ENCODE results near the gene FBN2. TPM values are rescaled to one million over a fixed set of nuclear protein-coding genes. Genes with fewer than 3 reads are reported as not detected.
"Not testable (repeated sequence)": the region's sequence is repeated elsewhere in the genome, so short reads cannot be mapped to it uniquely, and the experiment has no call there.

Gene FBN2
- total RNA-seq, 1 donor from 2014 or later = 0.11 TPM

DNA sequence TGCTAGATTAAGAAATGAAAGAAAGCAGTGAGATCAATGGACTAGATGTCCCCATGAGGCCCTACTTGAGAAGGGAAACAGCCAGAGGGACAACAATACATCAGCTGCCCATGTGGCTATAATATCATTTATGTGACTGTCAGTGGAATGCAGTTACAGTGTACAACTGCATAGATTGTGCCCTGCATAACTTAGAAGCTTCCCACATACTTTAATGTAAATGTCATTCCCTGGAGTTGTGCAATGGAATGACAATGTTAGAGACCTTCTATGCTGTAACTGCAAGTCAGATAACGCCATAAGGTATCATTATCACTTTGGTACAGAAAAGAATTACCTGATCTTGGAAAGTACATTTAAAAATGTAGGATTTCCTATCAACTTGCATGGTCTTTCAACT is 67.4 kb downstream of the FBN2 start:
- H3K36me3 ChIP-seq = no peaks in the 10 kb centered on the region
- H3K27me3 ChIP-seq = no peaks in the 10 kb centered on the region
- intact Hi-C loops (cut with DNase I) = no loop called here
- no peak for TF ChIP-seq CTCF (IDR thresholded peaks at IDR 0.05)
- no peak overlapping the region for H3K4me3 ChIP-seq
- H3K27ac ChIP-seq = no peak overlapping the region
- H3K9me3 ChIP-seq = no peaks in the 10 kb centered on the region
- H3K4me1 ChIP-seq = no peaks in the 10 kb centered on the region
- no peak for DNase-seq (ENCODE audit: low spot score in 2 of 2)

GRCh38 chr5:128469912-128470311 is 68.1 kb downstream of the FBN2 start:
- Histone ChIP-seq H3K9me3 (no peaks in the 10 kb centered on the region), H3K4me1 (no peaks in the 10 kb centered on the region), H3K4me3 (no peak overlapping the region), H3K27ac (no peak overlapping the region), H3K27me3 (no peaks in the 10 kb centered on the region), H3K36me3 (no peaks in the 10 kb centered on the region)
- intact Hi-C loops (cut with DNase I) = no loop called here
- no peak for DNase-seq (ENCODE audit: low spot score in 2 of 2)
- TF ChIP-seq CTCF (IDR thresholded peaks at IDR 0.05) = no peak

DNA sequence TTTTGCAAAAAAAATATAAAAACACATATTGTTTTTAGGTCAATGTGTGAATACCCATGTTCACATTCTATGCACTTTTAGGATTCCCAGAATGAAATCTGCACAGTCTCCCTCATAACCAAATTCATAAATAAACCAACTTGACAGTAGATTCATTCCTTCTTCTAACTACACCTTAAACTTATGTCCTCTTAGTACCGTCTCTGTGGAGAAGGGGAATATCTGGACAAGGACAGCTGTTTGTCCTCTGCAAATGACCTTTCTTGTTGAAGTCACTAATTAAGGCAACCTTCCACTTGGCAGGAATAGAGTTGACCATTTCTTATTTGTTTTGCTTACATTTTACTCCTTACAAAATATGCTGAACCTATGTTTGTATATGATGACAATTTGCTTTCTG is 71.1 kb downstream of the FBN2 start:
- no peaks in the 10 kb centered on the region for H3K4me1 ChIP-seq
- DNase-seq (ENCODE audit: low spot score in 2 of 2) = no peak
- no peak overlapping the region for H3K4me3 ChIP-seq
- no peak overlapping the region for H3K27ac ChIP-seq
- no peaks in the 10 kb centered on the region for H3K36me3 ChIP-seq
- H3K27me3 ChIP-seq = no peaks in the 10 kb centered on the region
- no peak for TF ChIP-seq CTCF (IDR thresholded peaks at IDR 0.05)
- intact Hi-C loops (cut with DNase I) = no loop called here
- H3K9me3 ChIP-seq = no peaks in the 10 kb centered on the region

GRCh38 chr5:128466554-128466953 is 71.5 kb downstream of the FBN2 start:
- no peak for TF ChIP-seq CTCF (IDR thresholded peaks at IDR 0.05)
- Histone ChIP-seq H3K9me3 (no peaks in the 10 kb centered on the region), H3K27ac (no peak overlapping the region), H3K27me3 (no peaks in the 10 kb centered on the region), H3K4me3 (no peak overlapping the region), H3K36me3 (no peaks in the 10 kb centered on the region), H3K4me1 (no peaks in the 10 kb centered on the region)
- no peak for DNase-seq (ENCODE audit: low spot score in 2 of 2)
- intact Hi-C loops (cut with DNase I) = no loop called here

GRCh38 chr5:128464596-128464995 is 73.4 kb downstream of the FBN2 start:
- Histone ChIP-seq H3K36me3 (no peaks in the 10 kb centered on the region), H3K9me3 (no peaks in the 10 kb centered on the region), H3K27me3 (no peaks in the 10 kb centered on the region), H3K4me3 (no peak overlapping the region), H3K4me1 (no peaks in the 10 kb centered on the region), H3K27ac (no peak overlapping the region)
- no peak for DNase-seq (ENCODE audit: low spot score in 2 of 2)
- TF ChIP-seq CTCF (IDR thresholded peaks at IDR 0.05) = no peak
- intact Hi-C loops (cut with DNase I) = no loop called here

DNA sequence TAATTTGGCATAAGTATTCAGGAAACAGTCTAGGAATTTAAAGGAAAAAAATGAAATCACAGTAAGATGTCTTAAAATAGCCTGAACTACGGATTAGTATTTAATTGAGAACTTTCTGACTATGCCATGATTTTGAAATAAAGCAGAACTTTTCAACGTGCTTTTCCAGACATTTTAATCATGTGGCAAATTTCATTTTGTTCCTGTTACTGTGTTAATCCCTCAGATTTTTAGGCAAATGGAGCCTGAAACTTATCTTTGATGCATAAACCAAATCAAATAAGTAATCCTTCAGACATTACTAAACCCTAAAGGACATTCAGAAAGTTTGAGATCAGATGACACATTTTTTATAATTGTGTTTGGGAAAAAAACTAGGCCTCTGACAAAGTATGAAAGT is 75.7 kb downstream of the FBN2 start:
- Histone ChIP-seq H3K27ac (no peak overlapping the region), H3K9me3 (no peaks in the 10 kb centered on the region), H3K27me3 (no peaks in the 10 kb centered on the region), H3K4me1 (no peaks in the 10 kb centered on the region), H3K4me3 (no peak overlapping the region), H3K36me3 (no peaks in the 10 kb centered on the region)
- intact Hi-C loops (cut with DNase I) = no loop called here
- DNase-seq (ENCODE audit: low spot score in 2 of 2) = no peak
- TF ChIP-seq CTCF (IDR thresholded peaks at IDR 0.05) = no peak

GRCh38 chr5:128457147-128457915 is 80.7 kb downstream of the FBN2 start:
- H3K4me3 ChIP-seq; H3K27me3 ChIP-seq; intact Hi-C loops (cut with DNase I): not testable (repeated sequence)

More at GRCh38 chr5:128457147-128457915, 80.7 kb downstream of the FBN2 start:
- H3K27ac ChIP-seq; H3K4me1 ChIP-seq; H3K9me3 ChIP-seq; DNase-seq (ENCODE audit: low spot score in 2 of 2); H3K36me3 ChIP-seq: not testable (repeated sequence)

All from ascending aorta (tissue), 2 donors.